ENCODE measurements around the gene TARS3. TPM values are rescaled to one million over a fixed set of nuclear protein-coding genes. Genes with fewer than 3 reads are reported as not detected.

TARS3 gene
- total RNA-seq, 1 experiment from 2014 or later, result 3.8 TPM

DNA sequence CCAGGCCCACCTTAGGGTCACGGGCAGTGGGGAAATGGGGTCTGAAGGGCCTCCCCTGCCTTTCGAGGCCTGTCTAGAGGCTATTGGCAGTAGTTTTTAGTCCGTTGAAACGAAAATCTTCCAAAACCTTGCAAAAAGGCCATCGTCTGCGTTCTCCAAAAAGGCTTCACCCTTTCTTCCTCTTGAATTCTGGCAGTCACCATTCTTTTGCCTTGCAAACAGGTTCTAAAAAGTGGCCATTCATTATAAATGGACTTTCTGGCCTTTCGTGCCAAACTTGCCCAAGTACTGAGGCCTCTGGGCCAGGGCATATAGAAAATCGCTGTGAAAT, 367 bp upstream of the TARS3 start:
- intact Hi-C loops (cut with micrococcal nuclease; ENCODE audit: unreplicated experiment), result loop anchor here (5.0 kb wide), 1 partner anchor 72 kb away; the partner anchor contains the start of gene TM2D3
- H3K27me3 Mint-ChIP-seq (ENCODE audit: unreplicated experiment), result peaks cover 19% of the 10 kb centered on the region
- TF ChIP-seq, protein P1, sequence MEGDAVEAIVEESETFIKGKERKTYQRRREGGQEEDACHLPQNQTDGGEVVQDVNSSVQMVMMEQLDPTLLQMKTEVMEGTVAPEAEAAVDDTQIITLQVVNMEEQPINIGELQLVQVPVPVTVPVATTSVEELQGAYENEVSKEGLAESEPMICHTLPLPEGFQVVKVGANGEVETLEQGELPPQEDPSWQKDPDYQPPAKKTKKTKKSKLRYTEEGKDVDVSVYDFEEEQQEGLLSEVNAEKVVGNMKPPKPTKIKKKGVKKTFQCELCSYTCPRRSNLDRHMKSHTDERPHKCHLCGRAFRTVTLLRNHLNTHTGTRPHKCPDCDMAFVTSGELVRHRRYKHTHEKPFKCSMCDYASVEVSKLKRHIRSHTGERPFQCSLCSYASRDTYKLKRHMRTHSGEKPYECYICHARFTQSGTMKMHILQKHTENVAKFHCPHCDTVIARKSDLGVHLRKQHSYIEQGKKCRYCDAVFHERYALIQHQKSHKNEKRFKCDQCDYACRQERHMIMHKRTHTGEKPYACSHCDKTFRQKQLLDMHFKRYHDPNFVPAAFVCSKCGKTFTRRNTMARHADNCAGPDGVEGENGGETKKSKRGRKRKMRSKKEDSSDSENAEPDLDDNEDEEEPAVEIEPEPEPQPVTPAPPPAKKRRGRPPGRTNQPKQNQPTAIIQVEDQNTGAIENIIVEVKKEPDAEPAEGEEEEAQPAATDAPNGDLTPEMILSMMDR (IDR thresholded peaks at IDR 0.05; ENCODE audit: unreplicated experiment), result no peak
- no peak overlapping the region for H3K27ac Mint-ChIP-seq (ENCODE audit: unreplicated experiment)
- CTCF ChIA-PET, result no interaction called here
- BruUV-seq (replicated peaks), result no TSS peak
- no peak for DNase-seq
- peaks cover 10% of the 10 kb centered on the region for H3K36me3 Mint-ChIP-seq (ENCODE audit: insufficient read depth, unreplicated experiment)
- H3K4me3 Mint-ChIP-seq (ENCODE audit: low read depth, unreplicated experiment), result peak overlapping the region; percentile 73
- no peaks in the 10 kb centered on the region for H3K9me3 Mint-ChIP-seq (ENCODE audit: low read depth, unreplicated experiment)
- H3K4me1 Mint-ChIP-seq (ENCODE audit: low read depth, unreplicated experiment), result no peaks in the 10 kb centered on the region

DNA sequence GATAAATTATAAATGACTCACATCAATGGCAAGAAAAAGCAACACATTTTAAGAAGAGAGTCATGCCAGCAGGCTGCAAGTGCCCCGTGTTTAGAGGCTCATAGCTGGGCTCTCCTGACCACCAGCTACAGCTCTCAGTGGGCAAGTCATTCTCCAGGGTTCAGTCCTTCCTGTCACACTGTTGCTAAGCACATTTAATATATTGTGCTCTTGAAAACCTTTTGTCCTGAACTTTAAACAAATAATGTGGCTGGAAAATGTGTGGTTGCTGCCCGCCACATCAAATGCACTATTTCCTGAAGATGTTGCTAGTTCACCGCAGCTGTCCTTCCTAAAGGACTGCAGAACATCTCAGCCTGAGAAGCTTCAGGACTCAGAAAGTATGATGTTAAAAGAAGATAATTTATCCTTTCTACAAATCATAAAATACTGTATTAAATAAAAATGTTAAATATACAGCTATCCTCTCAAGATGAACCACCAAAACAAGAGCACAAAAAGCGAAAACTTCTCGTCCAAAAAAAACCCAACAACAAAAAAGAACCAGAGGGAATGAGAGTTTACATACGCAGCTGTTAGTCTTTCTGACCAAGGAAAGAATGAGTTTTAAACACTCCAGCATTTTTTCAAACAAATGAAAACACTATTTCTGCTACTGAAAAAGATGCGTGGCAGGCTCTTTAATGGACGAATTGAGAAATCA, 951 bp downstream of the TARS3 start:
- intact Hi-C loops (cut with micrococcal nuclease; ENCODE audit: unreplicated experiment), result loop anchor here (5.0 kb wide), 1 partner anchor 71 kb away; the partner anchor contains the start of gene TM2D3
- no peaks in the 10 kb centered on the region for H3K4me1 Mint-ChIP-seq (ENCODE audit: low read depth, unreplicated experiment)
- TSS peak; percentile 50 for BruUV-seq (replicated peaks)

DNA sequence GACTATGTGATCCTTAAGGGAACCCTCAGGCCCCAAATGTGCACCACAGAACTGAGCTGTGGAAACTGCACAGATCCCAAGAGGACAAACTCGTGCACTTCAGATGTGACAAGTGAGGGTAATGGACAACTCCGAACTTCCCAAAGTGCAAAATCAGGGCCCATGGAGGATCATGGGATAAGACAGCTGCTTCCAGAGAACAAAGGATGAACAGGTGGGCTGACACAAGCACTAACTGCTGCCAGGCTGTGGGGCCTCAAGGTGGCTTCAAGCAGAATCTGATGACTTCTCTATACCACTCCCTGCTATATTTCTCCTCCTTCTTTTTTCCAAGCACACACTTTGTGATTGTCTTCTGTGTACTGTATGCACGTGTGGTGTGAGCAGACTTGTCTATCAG, 5.4 kb downstream of the TARS3 start:
- Mint-ChIP-seq H3K9me3 (ENCODE audit: low read depth, unreplicated experiment) (no peaks in the 10 kb centered on the region), H3K4me1 (ENCODE audit: low read depth, unreplicated experiment) (no peaks in the 10 kb centered on the region), H3K4me3 (ENCODE audit: low read depth, unreplicated experiment) (no peak overlapping the region), H3K27ac (ENCODE audit: unreplicated experiment) (no peak overlapping the region), H3K27me3 (ENCODE audit: unreplicated experiment) (no peaks in the 10 kb centered on the region), H3K36me3 (ENCODE audit: insufficient read depth, unreplicated experiment) (peaks cover 5% of the 10 kb centered on the region)
- CTCF ChIA-PET, result no interaction called here
- no peak for DNase-seq
- intact Hi-C loops (cut with micrococcal nuclease; ENCODE audit: unreplicated experiment), result no loop called here
- TF ChIP-seq, protein P1 (IDR thresholded peaks at IDR 0.05; ENCODE audit: unreplicated experiment), result no peak
- no TSS peak for BruUV-seq (replicated peaks)

More for the DNA sequence above, 951 bp downstream of the TARS3 start:
- peaks cover 10% of the 10 kb centered on the region for H3K36me3 Mint-ChIP-seq (ENCODE audit: insufficient read depth, unreplicated experiment)
- no peak for DNase-seq
- H3K4me3 Mint-ChIP-seq (ENCODE audit: low read depth, unreplicated experiment), result peak overlapping the region; percentile 73
- TF ChIP-seq, protein P1 (IDR thresholded peaks at IDR 0.05; ENCODE audit: unreplicated experiment), result no peak
- CTCF ChIA-PET, result interaction anchor here (0.6 to 1.4 kb wide), 2 partner anchors 19 to 429 kb away, joined by 3 to 5 read pairs; no protein-coding TSS in a partner anchor
- no peak overlapping the region for H3K27ac Mint-ChIP-seq (ENCODE audit: unreplicated experiment)
- H3K9me3 Mint-ChIP-seq (ENCODE audit: low read depth, unreplicated experiment), result no peaks in the 10 kb centered on the region
- H3K27me3 Mint-ChIP-seq (ENCODE audit: unreplicated experiment), result peaks cover 15% of the 10 kb centered on the region

DNA sequence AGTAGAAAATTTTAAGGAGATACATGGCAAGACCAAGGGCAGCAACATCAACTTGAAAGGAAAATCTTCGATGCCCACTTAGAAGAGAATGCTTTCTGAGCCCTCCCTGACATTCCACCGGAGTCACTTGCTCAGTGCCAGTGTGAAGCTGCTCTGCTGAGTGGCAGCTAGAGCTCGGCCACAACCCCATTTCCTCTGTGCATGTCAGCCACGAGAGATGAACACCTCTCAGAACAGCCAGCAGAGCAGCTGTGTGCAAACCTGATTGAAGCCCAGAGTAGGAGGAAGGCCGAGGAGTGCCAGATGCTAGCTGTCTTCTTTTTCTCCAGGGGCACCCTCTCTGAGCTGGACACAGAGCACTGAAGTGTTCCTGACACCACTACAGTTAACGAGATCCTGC, 12.2 kb downstream of the TARS3 start:
- intact Hi-C loops (cut with micrococcal nuclease; ENCODE audit: unreplicated experiment), result no loop called here
- H3K36me3 Mint-ChIP-seq (ENCODE audit: insufficient read depth, unreplicated experiment), result no peaks in the 10 kb centered on the region

More for the DNA sequence above, 12.2 kb downstream of the TARS3 start:
- no TSS peak for BruUV-seq (replicated peaks)
- Mint-ChIP-seq H3K27ac (ENCODE audit: unreplicated experiment) (no peak overlapping the region), H3K4me1 (ENCODE audit: low read depth, unreplicated experiment) (peaks cover 9% of the 10 kb centered on the region), H3K9me3 (ENCODE audit: low read depth, unreplicated experiment) (no peaks in the 10 kb centered on the region), H3K4me3 (ENCODE audit: low read depth, unreplicated experiment) (no peak overlapping the region), H3K27me3 (ENCODE audit: unreplicated experiment) (no peaks in the 10 kb centered on the region)
- DNase-seq, result no peak
- CTCF ChIA-PET, result no interaction called here
- TF ChIP-seq, protein P1 (IDR thresholded peaks at IDR 0.05; ENCODE audit: unreplicated experiment), result no peak

All from Calu3 (cell line).